DND-41 (cell line): ENCODE measurements around the gene ISCU.

Experiments used
- CTCF ChIP-seq: IDR thresholded peaks from 2 replicates; pipeline ENCODE4 v1.5.1; 2012; ENCODE audit warnings: borderline replicate concordance, low read length, moderate library complexity, mild to moderate bottlenecking; ENCODE audit not compliant: poor library complexity, severe bottlenecking; ENCODE audit errors: extremely low read depth
- EZH2 ChIP-seq: IDR thresholded peaks from 3 replicates; pipeline ENCODE4 v1.6.1; 2012; ENCODE audit warnings: borderline replicate concordance, low read depth, mild to moderate bottlenecking, moderate library complexity, low read length, inconsistent platforms; ENCODE audit not compliant: severe bottlenecking

GRCh38 chr12:108561852-108562347, 496 bp upstream of the ISCU start:
- TF ChIP-seq CTCF (no peak), EZH2 (no peak)
